CD4-positive, alpha-beta T cell treated with Interleukin-10 for 1 hour (primary cell): ENCODE measurements around the gene GALNTL6.

Source experiments
- DNase-seq: peaks from one replicate; pipeline ENCODE4 v3.0.0-alpha.2; 2020

GALNTL6 gene

GRCh38 chr4:172127168-172127567, 314.0 kb downstream of the GALNTL6 start:
- no peak for DNase-seq

DNA sequence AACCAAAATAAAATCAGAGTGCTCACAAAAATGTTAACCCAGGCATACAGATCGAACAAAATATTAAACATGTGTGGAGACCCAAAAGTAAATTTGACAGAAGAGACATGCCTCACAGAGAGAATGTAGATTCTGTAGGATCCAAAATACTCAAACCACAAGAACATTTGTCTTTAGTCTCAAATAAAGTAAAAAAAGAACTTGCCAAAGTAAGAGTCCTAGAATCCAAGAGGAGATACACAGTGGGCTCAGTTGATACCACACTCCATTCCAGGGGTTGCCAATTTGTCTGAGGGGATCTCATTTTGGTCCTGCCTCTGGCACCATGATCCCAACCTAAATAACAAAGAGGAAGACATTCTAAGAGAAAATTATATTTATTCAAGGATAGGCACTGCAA, 316.4 kb downstream of the GALNTL6 start:
- no peak for DNase-seq

DNA sequence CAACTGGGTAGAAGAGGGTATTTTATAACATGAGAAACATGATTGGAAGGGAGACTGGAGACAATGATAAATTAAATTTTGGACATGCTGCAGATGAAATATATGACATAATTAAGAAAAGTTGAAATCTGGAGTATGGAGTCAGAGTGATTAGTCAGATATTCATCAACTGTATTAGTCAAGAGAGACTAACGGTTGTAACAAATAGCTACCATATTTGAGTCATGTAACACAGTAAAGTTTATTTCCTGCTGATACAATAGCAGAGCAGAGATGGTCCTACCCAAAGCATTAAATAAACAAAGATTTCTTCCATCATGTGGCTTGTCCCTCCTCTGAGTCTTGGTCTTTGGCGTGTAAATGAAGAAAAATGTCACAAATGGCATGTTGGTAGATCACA, 321.3 kb downstream of the GALNTL6 start:
- no peak for DNase-seq

DNA sequence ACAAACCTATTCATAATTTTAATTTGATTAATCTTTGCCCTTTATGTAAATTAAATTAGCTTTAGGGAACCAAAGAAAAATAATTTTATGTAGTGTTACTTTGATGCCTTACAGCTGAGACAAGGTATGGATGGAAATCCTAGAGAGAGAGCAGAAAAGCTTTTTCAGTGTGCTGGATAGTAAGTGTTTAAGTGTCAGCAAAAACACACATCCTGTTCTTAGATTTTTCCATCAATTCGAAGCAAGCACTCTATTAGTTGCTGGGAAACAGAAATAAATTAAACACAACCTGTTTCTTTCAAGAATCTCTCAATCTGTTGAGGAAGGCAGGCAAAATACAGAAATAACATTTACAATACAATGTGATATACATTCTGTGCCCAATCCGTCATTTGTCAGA, 327.8 kb downstream of the GALNTL6 start:
- DNase-seq, result no peak

DNA sequence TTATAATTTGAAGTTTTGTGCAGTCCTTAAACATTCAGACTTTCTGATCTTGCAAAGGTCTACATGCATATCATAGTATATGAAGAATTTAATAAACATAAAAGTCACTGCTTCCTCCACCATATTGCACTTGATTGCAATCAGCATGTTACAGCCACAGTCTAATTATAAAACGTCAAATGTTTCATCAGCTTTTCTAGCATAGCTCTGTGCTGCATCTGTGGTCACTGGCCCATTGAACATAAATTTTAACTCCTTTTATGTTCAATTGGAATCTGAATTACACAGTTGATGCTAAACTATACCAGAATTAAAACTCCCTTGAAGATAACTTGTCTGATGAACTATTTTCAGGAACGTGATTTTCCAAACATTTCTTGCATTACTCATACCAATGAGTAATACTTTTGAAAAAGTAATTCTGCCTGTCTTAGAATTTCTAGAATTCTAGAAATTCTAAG, 329.1 kb downstream of the GALNTL6 start:
- DNase-seq, result no peak

DNA sequence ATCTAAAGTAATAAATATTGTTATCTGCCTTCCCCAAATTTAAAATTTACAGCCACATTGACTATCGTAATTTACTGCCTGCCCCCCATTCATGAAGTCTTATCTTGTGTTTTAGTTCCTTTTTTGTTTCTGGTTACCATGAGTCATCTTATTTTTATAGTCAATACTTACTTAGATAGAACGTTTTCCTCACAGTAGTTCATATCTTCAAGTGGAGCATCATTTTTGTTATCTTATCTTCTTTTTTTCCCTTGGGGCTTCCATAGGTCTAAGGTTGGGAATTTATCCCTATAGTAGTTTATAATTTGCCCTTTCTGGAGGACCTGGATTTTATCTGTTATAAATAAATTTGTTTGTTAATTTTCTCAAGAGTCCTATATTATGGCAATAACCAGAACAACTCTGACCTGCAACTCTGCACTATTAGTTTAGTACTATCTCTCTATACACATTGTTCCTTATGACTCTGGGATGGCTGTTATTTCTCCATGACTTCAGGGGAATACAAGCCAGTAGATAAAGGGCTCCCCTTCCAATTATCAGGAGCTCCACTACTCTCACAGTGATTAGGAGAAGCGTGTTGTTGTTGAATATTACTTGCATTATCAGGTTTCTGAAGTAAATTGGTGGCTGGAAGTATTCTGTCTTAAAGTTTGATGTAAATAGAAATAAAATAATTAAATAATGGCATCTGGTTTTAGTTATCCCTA, 330.6 kb downstream of the GALNTL6 start:
- DNase-seq, result no peak

- DNase-seq, result no peak
Measured at GRCh38 chr4:172147687-172148086, 334.5 kb downstream of the GALNTL6 start.

GRCh38 chr4:172149329-172149728, 336.1 kb downstream of the GALNTL6 start:
- DNase-seq, result no peak

DNA sequence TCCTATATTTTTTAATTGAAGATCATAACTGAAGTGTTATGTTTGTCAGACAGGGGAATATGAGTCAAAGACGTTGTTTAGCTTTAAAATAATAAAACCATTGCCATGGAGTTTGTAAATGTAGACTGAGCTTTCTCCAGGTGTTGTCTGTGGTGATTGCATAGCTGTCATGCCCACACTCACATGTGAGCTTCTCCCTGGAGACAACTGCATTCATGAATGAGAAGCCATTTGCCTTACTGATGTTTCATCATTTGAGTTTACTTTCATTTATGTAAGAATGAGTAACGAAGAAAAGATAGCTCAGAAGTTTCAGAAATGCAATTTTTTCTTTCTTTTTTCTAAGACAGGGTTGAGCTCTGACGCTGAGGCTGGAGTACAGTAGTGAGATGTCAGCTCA, 339.1 kb downstream of the GALNTL6 start:
- DNase-seq, result no peak

GRCh38 chr4:172153719-172154118, 340.5 kb downstream of the GALNTL6 start:
- no peak for DNase-seq

DNA sequence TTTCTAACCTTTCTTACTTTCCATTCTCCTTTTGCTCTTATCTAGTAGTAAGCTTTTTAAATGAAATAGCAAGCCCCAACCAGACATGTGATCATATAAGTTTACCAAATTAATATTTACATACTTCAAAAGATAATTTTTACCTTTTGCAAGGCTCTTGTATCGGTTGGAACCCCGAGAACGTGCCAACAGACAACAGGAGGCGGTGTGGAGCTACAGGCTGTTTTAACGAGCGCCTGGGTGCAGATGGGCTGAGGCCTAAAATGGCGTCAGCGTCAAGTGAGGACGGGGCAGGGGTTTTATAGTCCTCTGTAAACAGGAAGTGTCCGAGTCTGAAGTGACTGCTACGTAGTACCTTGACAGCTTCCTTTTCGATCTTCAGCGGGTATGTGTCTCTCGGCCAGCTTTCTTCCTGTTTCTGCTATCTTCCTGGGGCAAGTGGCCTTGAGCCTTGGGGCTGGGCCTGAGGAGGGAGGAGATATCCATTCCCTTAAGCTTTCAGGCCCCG, 342.7 kb downstream of the GALNTL6 start:
- DNase-seq, result no peak

DNA sequence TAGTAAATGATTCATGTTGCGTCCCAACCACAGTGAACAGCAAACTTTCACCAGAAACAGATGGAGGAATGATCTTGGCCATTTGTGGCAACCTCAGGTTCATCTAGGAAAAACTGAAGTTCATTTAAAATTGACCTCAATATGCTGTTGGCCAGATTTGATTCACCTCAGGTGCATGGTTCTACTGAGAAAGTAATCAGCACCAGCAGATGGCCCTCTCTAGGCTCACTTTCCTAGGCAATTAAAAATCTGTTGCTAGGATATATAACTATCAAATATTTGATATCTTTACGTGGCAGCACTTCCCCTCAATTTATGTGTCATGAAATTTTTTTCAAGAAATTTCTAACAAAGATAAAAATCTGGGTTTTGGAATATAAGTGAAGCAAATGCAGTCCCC, 344.7 kb downstream of the GALNTL6 start:
- DNase-seq, result no peak

- no peak for DNase-seq
Measured at GRCh38 chr4:172163215-172163614, 350.0 kb downstream of the GALNTL6 start.

- no peak for DNase-seq
Measured at GRCh38 chr4:172168888-172169287, 355.7 kb downstream of the GALNTL6 start.

DNA sequence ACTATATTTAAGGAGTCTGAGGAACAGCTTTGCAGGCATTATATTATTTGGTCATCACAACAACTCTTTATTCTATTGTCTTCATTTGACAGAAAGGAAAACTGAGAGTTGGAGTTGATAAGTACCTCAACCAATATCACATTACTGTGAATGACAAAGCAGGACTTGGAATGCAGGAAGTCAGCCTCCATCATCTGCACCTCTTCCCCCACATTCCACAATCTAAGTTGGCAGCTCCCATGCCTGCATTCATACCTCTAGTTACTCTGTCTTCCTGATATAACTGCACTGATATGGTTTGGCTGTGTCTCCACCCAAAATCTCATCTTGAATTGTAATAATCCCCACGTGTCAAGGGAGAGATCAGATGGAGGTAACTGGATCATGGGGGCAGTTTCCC, 356.7 kb downstream of the GALNTL6 start:
- no peak for DNase-seq

GRCh38 chr4:172173206-172173605, 360.0 kb downstream of the GALNTL6 start:
- DNase-seq, result no peak

DNA sequence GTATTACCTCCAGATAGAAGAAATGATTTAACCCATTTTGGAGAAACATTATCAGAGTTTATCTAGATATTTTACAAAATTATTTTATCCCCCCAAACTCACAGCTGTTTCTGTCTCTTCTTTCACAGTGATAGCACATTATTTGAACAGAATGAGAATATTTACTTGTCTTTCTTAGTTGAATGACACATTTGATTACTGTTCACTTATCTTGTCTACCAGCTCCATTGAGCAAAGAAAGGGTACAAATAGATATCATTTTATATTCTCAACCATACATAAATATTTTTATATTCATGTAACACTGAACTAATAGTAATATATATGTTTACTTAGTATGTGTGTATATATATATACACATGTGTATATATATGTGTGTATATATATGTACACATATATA, 364.2 kb downstream of the GALNTL6 start:
- DNase-seq, result no peak

- DNase-seq, result no peak
Measured at GRCh38 chr4:172188248-172188988, 375.2 kb downstream of the GALNTL6 start.

- DNase-seq, result no peak
Measured at GRCh38 chr4:172202480-172203076, 389.4 kb downstream of the GALNTL6 start.

GRCh38 chr4:172207258-172207657, 394.1 kb downstream of the GALNTL6 start:
- DNase-seq, result no peak

GRCh38 chr4:172207886-172208285, 394.7 kb downstream of the GALNTL6 start:
- DNase-seq, result no peak

- no peak for DNase-seq
Measured at GRCh38 chr4:172220679-172221078, 407.5 kb downstream of the GALNTL6 start.

DNA sequence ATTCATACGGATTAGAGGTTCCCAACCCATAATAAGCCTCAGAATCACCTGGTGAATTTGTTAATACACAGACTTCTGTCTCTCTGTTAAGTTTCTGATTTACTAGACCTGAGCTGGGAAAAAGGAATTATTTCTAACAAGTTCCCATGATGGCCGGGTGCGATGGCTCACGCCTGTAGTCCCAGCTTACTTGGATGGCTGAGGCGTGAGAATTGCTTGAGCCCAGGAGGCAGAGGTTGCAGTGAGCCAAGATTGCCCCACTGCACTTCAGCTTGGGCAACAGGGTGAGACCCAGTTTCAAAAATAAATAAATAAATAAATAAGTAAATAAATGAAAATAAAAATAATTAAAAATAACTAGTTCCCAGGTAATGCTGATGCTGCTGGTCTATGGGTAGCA, 412.3 kb downstream of the GALNTL6 start:
- DNase-seq, result no peak

GRCh38 chr4:172232966-172233365, 419.8 kb downstream of the GALNTL6 start:
- no peak for DNase-seq
